ENCODE measurements around the gene CAAP1.

Gene CAAP1

GRCh38 chr9:26940779-26941178 is 48.2 kb upstream of the CAAP1 start:
- TF ChIP-seq HIC1 (tag by site-specific recombination; IDR thresholded peaks at IDR 0.05) (no peak), ZNF266 (tag by site-specific recombination; IDR thresholded peaks at IDR 0.05; ENCODE audit: low read depth) (no peak), PRDM6 (tag by site-specific recombination; IDR thresholded peaks at IDR 0.05) (no peak), ZNF677 (tag by site-specific recombination; IDR thresholded peaks at IDR 0.05) (no peak), ZNF623 (tag by site-specific recombination; IDR thresholded peaks at IDR 0.05) (no peak), ZNF311 (tag by site-specific recombination; IDR thresholded peaks at IDR 0.05; ENCODE audit: borderline replicate concordance) (no peak), ZNF747 (tag by site-specific recombination; IDR thresholded peaks at IDR 0.05) (no peak), ZNF600 (tag by site-specific recombination; IDR thresholded peaks at IDR 0.05) (no peak)
- TF ChIP-seq, protein P1, sequence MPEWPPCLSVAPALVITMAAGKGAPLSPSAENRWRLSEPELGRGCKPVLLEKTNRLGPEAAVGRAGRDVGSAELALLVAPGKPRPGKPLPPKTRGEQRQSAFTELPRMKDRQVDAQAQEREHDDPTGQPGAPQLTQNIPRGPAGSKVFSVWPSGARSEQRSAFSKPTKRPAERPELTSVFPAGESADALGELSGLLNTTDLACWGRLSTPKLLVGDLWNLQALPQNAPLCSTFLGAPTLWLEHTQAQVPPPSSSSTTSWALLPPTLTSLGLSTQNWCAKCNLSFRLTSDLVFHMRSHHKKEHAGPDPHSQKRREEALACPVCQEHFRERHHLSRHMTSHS (tag by site-specific recombination; IDR thresholded peaks at IDR 0.05) = no peak
- TF ChIP-seq, protein P2, sequence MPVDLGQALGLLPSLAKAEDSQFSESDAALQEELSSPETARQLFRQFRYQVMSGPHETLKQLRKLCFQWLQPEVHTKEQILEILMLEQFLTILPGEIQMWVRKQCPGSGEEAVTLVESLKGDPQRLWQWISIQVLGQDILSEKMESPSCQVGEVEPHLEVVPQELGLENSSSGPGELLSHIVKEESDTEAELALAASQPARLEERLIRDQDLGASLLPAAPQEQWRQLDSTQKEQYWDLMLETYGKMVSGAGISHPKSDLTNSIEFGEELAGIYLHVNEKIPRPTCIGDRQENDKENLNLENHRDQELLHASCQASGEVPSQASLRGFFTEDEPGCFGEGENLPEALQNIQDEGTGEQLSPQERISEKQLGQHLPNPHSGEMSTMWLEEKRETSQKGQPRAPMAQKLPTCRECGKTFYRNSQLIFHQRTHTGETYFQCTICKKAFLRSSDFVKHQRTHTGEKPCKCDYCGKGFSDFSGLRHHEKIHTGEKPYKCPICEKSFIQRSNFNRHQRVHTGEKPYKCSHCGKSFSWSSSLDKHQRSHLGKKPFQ (tag by site-specific recombination; IDR thresholded peaks at IDR 0.05) = no peak
- no peak overlapping the region for H3K27ac ChIP-seq (ENCODE audit: extremely low read depth, low read depth, low read length)
- CTCF ChIA-PET = interaction anchor here (0.7 kb wide), 1 partner anchor 59 kb away, joined by 4 read pairs; no protein-coding TSS in a partner anchor
- H3K9me3 ChIP-seq (ENCODE audit: control insufficient read depth, insufficient read depth, low read depth, low read length) = peaks cover 2% of the 10 kb centered on the region; the same call in 1 of the 2 replicates
- POLR2A ChIA-PET = no interaction called here
- peaks cover 10% of the 10 kb centered on the region for H3K4me1 ChIP-seq (ENCODE audit: control insufficient read depth, insufficient read depth, low read length)
- H3K36me3 ChIP-seq (ENCODE audit: control insufficient read depth in 2 of 2, insufficient read depth in 1 of 2, low read length in 2 of 2) = peaks cover 4 to 6% of the 10 kb centered on the region in 2 experiments
- no peak overlapping the region for H3K4me3 ChIP-seq (ENCODE audit: low read depth, low read length)

DNA sequence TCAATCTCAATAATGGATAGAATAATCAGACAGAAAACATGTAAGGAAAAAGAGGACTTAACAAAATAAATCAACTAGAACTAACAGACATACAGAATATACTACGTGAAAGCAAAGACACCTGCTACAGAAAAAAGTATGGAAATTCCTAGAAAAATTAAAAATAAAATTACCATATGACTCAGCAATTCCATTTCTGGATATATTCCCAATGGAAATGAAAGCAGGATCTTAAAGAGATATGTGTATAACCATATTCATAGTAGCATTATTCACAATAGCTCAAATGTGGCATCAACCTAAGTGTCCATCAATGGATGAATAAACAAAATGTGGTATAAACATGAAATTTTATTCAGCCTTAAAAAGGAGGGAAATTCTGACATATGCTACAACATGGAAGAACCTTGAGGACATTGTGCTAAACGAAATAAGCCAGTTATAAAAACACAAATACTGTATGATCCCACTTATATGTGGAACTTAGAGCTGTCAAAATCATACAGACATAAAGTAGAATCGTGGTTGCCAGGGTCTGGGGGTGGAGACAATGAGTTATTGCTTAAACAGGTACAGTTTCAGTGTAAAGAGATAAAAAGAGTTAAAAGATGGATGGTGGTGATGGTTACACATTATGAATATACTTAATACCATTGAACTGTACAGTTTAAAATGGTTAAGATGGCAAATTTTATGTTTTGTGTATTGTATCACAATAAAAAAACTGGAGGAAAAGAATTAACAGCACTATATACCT is 47.5 kb upstream of the CAAP1 start:
- no peak for TF ChIP-seq ZNF585B (tag by site-specific recombination; IDR thresholded peaks at IDR 0.05)
- TF ChIP-seq MYNN (tag by site-specific recombination; IDR thresholded peaks at IDR 0.05; ENCODE audit: borderline replicate concordance) = no peak
- TF ChIP-seq ZNF248 (tag by site-specific recombination; IDR thresholded peaks at IDR 0.05) = no peak
- no peak for TF ChIP-seq BCL11A (tag by site-specific recombination; IDR thresholded peaks at IDR 0.05; ENCODE audit: low read depth)
- no peak for TF ChIP-seq ZNF266 (tag by site-specific recombination; IDR thresholded peaks at IDR 0.05; ENCODE audit: low read depth)
- TF ChIP-seq ZNF580 (tag by site-specific recombination; IDR thresholded peaks at IDR 0.05) = no peak
- no peak for TF ChIP-seq ZBTB48 (tag by site-specific recombination; IDR thresholded peaks at IDR 0.05)
- ChIA-PET POLR2A (no interaction called here), CTCF (no interaction called here)
- Histone ChIP-seq H3K27ac (ENCODE audit: extremely low read depth, low read depth, low read length) (no peak overlapping the region), H3K36me3 (ENCODE audit: control insufficient read depth in 2 of 2, insufficient read depth in 1 of 2, low read length in 2 of 2) (peaks cover 4 to 6% of the 10 kb centered on the region in 2 experiments), H3K9me3 (ENCODE audit: control insufficient read depth, insufficient read depth, low read depth, low read length) (peaks cover 2% of the 10 kb centered on the region; the same call in 1 of the 2 replicates), H3K4me3 (ENCODE audit: low read depth, low read length) (no peak overlapping the region), H3K4me1 (ENCODE audit: control insufficient read depth, insufficient read depth, low read length) (peaks cover 8% of the 10 kb centered on the region; the same call in 1 of the 2 replicates)

All from HEK293 (cell line).